GM19193 (cell line): Measurements from ENCODE around the gene MAN2A1.

ENCODE experiments used
- POLR2A ChIP-seq: IDR thresholded peaks from 4 replicates; pipeline ENCODE4 v1.6.1; 2011; ENCODE audit not compliant: insufficient read depth, insufficient read length; ENCODE audit errors: extremely low read depth

Gene MAN2A1

GRCh38 chr5:109689740-109690241 lies at the start of gene MAN2A1:
Gene MAN2A1 (plus strand): TSS chr5:109689927. CDS start chr5:109690418, 491 bp downstream.
- no peak for TF ChIP-seq POLR2A

DNA sequence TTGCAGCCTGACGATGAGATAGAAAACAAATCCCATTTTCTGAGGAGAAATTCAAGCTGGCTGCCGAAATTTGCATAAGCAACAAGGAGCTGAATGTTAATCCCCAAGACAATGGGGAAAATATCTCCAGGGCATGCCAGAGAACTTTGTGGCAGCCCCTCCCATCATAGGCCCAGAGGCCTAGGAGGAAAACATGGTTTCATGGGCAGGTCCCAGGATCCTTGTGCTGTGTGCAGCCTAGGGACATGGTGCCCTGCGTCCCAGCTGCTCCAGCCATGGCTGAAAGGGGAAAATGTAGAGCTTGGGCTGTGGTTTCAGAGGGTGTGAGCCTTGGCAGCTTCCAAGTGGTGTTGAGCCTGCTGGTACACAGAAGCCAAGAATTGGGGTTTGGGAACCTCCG lies 48.8 kb upstream of the MAN2A1 start:
- TF ChIP-seq POLR2A, result no peak

DNA sequence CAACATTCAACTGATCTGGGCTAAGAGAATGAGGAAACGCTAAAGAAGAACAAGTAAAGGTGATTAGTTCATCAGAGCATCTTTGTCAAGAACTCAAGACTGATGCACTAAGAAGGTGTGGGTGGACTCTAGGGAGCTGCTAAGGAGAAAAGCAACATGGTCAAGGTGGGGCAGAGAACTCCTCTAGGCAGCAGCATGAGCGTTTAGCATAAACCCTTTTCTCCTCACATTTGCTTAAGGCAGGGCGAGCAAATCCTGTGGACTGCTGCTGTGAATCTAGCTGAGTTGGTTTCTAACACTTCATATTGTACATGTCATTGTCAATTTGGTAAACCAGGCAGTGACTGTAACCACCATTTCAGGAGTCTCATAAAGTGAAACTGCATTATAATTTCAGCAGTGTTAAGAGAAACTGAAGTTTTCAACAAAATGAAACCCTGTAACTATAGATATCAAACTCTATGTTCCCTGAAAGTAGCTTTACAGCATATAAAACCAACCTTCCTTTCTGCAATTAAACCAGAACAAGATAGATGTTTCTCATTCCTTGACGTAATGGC lies 45.9 kb upstream of the MAN2A1 start:
- no peak for TF ChIP-seq POLR2A

GRCh38 chr5:109644829-109645228 lies 44.9 kb upstream of the MAN2A1 start:
- no peak for TF ChIP-seq POLR2A

DNA sequence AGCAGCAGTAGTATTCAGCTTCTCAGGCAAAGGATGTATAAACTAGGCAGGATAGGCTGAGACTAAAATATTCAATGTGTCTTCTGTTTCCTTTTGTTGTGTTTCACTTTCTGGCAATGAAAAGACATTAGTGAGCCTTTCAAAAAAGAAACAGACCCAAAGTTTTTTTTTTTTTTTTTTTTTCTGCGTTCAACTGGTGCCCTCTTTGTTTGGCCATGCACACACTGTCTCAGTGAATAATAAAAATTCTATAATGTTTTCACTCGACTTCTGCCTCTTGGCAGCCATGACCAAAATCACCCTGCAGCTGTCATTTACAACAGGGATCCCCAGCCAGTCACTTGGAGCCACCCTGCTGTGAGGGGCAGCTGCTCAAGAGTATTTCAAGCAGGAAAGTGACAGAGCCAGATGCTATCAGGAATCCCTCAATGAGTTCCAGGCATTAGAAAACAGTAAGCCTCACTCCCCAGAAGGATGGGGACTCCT lies 44.0 kb upstream of the MAN2A1 start:
- TF ChIP-seq POLR2A, result no peak

DNA sequence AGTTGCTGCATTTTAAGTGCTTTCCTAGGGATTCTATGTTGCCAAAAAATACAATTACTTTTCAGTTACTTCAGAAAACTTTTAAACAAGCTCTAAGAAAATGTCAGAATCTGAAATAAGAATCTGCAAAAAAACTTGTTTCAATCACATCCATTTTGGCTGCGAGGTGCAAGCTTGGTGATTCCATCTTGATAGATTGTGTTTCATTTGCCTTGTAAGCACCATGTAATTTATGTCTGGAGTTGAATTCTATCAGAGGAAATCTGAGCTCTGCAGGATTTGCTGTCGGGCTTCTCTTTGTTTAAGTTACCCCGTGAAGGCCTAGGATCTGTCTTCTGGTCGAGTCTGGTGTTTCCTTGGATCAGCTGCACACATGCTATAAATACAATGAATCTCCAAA lies 40.4 kb upstream of the MAN2A1 start:
- no peak for TF ChIP-seq POLR2A

GRCh38 chr5:109650493-109650892 lies 39.2 kb upstream of the MAN2A1 start:
- TF ChIP-seq POLR2A, result no peak

DNA sequence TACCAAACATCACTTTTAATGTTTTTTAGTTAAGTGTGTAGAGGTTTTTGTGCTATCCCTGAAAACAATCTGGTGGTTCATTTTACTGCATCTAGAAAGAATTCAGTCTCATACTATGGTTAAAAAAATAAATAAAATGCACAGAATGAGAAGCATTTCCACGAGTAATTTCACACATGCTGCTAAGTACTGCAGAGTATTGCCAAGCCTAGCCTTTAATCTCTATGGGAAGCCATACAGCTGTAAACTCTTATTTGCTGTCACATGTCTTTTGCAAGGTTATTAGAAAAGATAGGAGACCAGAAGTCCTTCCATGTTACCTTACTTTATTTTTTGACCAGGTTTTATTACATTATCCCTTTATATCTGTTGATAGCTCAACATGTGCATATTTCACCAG lies 37.6 kb upstream of the MAN2A1 start:
- no peak for TF ChIP-seq POLR2A

GRCh38 chr5:109653042-109653441 lies 36.7 kb upstream of the MAN2A1 start:
- no peak for TF ChIP-seq POLR2A

DNA sequence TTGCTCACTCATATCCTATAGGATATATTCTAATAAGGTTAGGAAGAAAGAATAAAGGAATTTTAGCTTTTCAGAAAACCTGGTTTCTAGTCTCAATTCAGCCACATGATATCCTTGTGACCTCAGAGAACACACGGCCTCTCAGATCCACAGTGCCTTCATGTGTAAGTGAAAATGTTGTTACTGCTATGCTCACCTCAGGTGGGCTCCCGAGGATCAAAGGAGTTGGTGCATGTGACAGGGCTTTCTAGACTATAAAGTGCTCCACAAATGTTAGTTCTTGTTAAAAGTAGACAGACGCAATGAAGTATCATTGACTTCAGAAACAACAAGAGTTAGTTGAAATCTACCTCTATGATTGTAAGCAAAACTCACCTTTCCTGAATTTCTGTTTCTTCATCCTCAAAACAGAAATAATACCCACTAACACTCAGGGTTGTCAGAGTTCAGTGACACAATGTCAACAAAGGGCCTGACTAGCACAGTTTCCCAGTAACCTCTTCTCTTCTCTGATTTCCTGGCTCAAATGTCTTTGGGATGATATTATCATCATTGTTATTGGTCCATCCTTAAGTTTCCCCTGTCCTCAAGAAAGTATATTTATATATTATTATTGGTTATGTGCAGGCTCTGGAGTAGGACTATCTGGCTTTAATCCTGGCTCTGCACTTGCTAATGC lies 36.0 kb upstream of the MAN2A1 start:
- TF ChIP-seq POLR2A, result no peak

DNA sequence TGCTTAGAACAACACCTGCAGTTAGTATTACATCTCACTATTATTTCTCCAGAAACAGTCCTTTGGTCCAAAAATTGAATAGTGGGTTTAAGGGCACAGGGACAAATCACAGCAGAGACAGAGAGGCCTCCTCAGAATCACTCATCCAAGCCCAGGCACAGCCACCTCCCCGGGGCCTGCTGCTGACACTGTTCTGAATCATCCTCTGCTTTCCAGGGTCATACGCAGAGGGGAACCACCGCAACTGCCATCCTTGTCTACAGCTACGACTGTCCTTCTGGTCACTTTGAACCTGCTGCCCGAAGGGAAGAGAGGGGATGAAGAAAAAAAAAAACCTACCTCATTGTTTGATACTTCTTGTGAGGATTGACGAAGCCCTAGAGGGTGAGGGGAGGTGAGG lies 35.3 kb upstream of the MAN2A1 start:
- TF ChIP-seq POLR2A, result no peak

- TF ChIP-seq POLR2A, result no peak
Measured at GRCh38 chr5:109655841-109656240, 33.9 kb upstream of the MAN2A1 start.

- TF ChIP-seq POLR2A, result no peak
Measured at GRCh38 chr5:109656829-109657228, 32.9 kb upstream of the MAN2A1 start.

- TF ChIP-seq POLR2A, result no peak
Measured at GRCh38 chr5:109659901-109660300, 29.8 kb upstream of the MAN2A1 start.

DNA sequence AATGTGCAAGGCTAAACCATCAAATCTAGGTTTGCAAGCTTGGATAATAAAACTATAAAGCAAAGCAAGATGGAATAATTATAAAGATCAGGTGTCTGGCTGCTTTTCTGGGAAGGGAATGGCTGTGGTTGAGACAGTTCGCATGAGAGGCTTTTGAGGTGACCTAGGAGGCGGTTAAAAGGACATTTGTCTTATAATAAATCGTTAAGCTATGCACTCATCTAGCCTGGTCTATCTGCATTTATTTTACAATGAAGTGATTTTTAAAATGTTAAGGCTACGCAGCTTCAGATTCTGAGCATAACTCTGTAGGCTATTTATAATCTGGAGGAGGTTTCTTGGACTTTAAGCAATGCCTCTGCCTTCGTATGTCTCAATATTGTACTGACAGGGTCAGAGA lies 29.4 kb upstream of the MAN2A1 start:
- TF ChIP-seq POLR2A, result no peak

DNA sequence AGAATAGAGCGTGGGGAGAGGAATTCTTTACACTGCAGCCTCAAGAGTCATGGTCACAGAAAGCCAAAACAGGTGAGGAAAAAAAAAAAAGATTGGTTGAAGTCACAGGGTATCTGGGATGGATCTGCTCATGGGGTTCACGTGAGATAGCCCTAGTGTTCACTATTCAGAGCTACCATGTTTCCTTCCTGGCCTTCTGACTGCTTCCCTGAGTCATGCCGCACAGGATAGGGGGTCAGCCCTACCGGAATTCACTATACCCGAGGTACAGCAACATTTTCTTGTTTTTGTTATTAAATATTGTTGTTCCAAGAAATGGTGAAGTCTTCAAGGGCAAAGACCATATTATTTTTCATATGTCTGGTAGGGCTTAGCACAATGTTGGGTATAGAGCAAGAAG lies 21.5 kb upstream of the MAN2A1 start:
- TF ChIP-seq POLR2A, result no peak

DNA sequence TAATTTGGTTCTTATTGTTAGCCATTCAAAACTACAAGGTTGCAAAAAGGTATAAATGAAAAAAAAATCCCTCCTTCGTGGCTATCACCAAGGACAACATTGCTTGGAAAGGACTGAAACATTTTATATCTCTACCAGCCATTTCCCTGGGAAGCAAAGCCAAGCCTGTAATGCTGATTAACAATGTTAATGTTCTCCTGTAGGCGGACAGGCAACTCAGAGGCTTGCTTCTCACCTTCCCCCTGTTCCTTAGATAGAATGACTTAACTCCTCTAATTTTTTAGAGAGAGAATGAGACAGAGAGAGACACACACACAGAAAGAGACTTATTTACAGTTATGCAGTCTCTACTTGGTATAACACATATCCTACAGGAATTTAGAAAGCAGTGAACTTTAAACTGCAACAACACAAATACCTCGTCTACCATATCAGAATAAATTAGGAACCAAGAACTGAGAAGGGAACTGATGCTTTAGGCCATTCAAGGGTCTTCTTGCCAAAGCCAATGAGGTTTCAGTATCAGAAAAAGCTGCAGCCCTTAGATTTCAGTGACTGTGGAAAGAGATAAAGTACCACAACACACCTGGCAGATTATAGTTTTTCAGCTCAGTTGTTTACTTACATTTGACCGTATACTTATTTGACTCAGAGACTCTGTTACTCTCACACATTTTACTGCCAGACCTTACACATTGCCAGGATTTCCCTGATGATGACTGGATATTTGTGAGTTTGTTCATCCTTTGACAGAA lies 20.9 kb upstream of the MAN2A1 start:
- no peak for TF ChIP-seq POLR2A
